Measurements from ENCODE around the gene CALN1.

DNA sequence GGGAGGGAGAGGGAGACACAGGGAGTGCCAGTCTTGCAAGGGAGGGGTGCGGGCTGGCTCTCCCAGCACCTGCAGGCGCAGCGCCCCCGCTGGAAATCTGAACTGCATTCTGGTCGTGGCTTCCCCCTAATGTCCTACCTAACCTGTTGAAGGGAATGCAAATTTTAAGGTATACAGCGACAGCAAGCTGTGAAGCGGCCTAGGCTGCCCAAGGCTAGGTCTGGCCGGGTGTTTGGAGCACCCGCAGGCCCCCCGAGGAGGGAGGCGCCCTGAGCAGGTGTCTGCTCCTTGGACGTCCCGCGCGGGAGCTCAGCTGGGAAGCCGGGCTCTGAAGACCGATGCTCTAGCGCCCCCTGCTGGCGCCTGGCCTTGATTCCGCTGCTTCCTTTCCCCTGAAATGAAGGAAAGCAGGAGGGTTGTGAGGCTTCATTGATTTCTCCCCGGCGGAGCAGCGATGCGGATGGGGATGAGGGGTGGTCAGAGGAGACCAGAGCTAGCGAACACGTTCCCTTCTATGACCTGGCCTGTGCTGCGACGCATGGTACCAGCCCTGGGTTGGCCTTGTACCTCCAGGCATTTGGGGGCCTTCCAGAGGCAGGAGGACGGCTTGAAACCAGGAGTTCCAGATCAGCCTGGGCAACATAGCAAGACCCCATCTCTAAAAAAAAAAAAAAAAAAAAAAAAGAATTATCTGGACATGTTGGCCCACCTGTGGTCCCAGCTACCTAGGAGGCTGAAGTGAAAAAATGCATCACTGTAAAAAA lies 678.8 kb downstream of the CALN1 start:
- TF ChIP-seq, protein P1, sequence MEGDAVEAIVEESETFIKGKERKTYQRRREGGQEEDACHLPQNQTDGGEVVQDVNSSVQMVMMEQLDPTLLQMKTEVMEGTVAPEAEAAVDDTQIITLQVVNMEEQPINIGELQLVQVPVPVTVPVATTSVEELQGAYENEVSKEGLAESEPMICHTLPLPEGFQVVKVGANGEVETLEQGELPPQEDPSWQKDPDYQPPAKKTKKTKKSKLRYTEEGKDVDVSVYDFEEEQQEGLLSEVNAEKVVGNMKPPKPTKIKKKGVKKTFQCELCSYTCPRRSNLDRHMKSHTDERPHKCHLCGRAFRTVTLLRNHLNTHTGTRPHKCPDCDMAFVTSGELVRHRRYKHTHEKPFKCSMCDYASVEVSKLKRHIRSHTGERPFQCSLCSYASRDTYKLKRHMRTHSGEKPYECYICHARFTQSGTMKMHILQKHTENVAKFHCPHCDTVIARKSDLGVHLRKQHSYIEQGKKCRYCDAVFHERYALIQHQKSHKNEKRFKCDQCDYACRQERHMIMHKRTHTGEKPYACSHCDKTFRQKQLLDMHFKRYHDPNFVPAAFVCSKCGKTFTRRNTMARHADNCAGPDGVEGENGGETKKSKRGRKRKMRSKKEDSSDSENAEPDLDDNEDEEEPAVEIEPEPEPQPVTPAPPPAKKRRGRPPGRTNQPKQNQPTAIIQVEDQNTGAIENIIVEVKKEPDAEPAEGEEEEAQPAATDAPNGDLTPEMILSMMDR (IDR thresholded peaks at IDR 0.05), result peak; percentile 82 to 91 (median 87)
- no peak for TF ChIP-seq POLR2A (IDR thresholded peaks at IDR 0.05)
